Activated CD4-positive, CD25-positive, alpha-beta regulatory T cell treated with anti-CD3 and anti-CD28 coated beads, Interleukin-2, amount 50 U/mL, for 24 hours (primary cell): Measurements from ENCODE around the gene MEGF6.

Experiments
- ATAC-seq, 2 donors: fragments of 150-1000 bp; cut with Tn5 transposase; one replicate each; pipeline ENCODE4 v1.10.0; 2021; ENCODE audit warnings: mild to moderate bottlenecking in 1 of 2, moderate library complexity in 1 of 2

Gene MEGF6

DNA sequence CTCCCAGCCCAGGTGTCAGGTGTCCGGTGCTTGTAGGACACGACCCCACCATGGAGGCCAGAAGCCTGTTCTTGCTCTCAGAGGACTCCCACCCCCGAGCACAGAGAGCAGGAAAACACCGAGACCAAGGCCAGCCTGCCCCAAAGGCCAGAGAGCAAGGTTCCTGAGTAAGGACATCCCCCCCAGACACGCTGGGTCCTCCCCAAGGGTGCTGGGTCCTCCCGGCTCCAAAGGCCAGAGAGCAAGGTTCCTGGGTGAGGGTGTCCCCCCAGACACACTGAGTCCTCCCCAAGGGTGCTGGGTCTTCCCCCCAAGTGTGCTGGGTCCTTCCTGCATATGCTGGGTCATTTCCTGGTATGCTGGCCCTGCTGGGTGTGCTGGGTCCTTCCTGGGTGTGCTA, 40.0 kb downstream of the MEGF6 start:
- ATAC-seq = no peak

DNA sequence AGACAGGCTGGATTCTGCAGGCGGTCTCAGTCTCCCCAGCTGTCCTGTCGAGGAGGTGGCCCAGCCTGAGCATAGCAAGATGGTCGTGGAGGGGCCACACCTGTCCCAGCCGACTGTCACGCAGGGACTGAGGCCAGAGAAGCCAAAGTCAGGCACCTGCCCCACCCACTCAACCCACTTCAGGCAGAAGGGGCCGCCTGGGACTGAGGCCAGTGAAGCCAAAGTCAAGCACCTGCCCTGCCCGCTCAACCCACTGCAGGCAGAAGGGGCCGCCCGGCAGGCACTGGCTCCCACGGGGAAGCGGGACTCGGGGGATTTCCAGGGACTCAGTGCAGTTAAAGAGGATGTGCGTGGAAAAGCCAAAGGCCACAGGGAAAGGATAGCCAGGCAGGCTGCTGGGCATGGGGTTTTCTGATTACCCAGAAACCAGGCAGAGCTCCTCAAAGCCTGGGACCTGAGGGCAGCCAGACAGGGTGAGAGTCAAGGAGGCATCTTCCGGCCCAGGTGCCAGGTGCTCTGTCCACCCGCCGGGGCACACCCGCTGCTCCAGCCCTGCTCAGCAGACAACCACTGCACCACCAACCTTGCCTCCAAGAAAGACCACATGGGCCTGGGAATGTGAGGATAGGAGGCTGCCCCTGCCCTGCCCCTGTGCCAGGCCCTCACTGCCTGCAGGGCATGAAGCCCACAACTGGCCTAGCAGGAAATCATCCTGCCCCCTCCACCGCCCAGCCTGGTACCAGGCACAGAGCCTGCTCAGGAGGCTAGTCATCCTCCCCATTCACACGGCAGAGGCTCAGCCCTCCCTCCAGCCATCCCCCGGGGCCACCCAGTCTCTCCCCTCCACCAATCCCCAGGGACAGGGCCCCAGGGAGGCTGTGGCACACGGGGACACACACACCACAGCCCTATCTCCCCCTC, 41.0 kb downstream of the MEGF6 start:
- ATAC-seq = no peak

DNA sequence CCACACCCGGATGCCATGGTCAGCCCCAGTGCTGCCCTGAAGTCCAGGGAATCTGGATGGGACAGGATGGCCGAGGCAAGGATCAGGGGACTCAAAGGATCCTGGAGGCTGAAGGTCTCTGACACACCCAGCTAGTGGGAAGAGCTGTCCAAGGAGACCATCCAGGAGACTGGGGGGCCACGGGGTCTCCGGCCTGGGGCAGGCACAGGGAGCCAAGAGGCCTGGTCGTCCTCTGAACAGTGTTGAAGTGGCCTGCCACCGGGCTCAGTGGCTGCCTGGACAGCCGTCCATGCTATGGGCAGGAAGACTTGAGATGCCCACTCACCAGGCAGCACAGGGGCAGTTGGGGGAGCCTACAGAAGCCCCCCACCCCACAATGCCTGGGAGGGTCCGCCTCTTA, 41.9 kb downstream of the MEGF6 start:
- ATAC-seq = no peak

DNA sequence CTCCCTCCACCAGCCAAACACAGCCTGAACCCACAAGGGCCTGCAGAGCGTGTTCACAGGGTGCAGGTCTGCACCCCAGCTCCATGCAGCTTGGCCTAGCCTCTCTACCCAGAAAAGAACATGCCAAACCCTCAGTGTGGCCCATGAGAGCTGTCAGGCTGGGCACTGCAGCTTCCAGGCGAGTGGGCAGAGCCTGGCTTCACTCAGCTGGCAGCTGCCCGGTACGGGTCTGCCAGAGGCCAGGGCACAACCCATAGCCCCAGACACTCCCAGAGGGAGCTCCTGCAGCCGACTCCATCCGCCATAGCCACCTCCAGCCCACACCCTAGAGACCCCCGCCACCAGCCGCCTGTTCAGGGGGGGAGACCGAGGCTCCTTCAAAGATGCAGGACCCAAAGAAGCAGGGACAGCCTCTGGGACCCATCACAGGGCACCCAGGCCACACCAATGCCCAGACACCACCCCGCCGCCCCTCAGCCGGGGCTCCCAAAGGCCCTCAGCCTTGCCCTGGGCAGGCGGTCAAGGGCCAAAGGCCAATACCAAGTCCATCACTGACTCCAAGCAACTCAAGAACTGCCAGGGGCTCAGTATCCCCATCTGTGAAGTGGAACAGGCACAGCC, 42.4 kb downstream of the MEGF6 start:
- ATAC-seq = no peak

DNA sequence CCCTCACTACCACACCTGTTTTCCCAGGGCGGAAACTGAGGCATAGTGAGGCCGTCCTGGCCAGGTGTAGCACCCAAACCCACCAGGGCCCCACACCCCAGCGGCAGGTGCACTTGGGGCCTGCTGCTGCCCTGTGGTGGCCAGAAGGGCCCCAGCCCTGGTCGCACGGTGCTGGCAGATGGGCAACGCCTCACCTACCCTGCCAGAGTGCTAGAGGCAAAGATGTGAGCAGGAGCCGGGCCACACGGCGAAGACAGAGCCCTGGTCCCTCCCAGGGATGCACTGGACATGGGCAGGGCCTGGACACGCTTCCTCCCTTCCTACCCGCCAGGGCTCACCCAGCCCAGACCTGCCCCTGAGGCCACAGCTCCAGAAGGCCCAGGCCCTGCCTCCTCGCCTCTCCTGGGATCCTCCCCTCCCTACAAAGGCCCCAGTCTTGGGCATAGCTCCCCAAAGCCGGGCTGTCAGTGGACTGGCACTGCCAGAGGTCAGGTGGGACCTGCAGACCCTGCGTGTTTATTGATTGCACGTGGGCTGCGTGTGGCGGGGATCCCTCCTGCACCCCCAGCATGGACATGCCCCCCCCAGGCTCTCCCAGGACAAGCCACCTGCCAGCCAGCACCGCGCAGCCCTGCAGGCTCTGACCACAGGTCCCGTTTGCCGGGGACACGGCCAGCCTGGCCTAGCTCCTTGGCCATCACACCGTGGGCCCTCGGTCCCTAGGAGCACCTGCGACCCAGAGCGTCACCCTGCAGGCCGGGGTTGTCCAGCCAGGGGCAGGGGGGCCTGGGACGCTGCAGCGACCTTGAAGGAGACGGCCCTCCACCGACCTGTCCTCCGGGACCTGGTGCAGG, 44.1 kb downstream of the MEGF6 start:
- ATAC-seq = no peak

DNA sequence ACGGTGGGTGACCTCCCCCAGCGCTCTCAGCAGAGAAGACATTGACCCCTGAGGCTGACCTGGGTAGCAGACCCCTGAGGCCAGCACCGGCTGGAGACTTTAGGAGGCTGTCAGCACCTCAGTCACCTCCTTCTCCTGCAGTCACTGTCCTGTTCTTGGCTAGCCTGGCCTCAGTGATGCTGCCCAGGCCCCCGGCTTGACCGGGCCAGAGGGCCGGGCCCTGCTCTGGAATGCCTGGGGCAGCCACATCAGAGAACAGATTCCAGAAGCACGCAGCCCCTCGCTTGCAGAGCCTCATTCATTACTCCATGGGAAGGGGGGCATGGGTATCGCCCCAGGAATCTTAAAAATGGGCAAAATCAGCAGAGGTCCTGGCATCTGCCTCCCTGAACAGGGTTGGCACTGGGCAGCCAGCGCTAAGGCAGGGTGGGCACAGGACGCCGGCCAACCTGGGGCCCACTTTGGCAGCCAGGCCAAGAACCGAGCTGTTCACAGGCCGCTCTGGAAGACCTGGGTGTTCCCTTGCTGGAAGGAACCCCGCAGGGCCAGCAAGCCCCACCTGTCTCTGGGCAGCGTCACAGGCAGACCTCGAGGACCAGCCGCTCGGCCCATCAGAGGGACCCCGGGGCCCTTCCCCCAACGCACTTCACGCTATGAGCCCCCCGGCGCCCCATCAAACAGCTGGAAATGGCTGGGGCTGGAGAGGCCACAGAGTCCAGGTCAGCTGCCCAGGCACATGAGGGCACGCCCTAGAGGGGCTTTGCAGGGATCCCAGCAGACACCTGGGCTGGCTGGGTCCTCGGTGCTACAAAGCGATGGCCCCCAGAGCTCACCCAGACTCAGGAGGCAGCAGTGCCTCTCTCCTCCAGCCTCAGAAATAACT, 45.1 kb downstream of the MEGF6 start:
- no peak for ATAC-seq

DNA sequence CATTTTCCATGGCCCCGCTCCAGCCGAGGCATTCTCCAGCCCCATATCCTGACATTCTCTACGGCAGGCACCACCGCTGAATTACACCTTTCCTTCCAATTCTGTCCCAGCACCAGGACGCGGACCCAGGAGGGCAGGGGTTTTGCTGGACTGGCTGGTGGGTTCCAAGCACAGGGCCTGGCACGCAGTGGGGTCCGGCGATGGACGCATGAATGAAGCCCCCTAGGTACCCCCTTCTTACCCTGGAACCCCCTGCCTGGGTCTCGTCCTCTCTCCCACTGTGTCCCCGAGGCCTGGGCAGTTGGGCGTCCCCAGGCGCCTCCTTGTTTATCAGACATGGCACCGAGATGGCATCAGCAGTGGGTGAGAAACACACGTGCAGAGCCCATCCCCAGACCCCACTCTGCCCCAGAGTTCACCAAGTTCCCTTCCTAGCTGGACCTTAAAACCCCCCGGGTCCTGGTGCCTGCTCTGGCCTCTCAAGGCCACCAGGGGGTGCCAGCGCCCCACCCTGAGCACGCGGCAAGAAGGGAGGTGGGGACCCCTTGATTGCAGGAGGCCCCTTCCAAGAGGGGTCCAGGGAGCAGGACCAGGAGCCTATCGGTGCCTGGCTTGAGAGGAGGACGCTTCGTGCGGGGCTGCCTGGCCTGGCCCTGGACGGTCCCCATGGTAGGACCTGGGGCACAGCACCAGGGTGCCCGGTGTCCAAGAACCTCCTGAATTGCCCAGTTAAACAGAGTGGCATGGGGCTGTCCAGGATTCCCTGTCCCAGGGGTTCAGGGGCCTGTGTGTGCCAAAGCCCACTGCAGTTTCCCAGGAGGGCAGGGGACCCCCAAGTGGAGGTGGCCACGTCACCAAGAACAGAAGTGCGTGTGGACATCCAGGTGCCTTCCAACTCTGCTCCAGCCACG, 46.1 kb downstream of the MEGF6 start:
- ATAC-seq = peak in 1 of 2 donors; percentile 12

DNA sequence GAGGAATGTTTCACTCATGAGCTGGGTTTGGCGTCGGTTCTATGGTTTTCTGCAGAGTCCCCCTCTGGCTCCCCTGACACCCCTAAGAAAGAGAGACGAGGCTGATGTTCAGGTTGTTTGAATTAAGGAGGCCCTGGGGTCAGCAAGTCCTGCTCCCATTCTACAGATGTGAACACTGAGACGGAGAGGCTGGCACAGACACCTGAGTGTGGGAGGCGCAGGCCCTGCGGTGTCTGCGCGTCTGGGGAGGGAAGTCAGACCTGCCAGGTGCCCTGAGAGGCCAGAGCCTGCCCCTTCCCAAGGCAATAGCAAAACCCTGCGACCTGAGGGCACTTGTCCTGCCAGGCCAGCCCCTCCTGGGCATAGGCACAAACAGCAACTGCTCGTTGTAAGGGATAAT, 47.7 kb downstream of the MEGF6 start:
- ATAC-seq = no peak

DNA sequence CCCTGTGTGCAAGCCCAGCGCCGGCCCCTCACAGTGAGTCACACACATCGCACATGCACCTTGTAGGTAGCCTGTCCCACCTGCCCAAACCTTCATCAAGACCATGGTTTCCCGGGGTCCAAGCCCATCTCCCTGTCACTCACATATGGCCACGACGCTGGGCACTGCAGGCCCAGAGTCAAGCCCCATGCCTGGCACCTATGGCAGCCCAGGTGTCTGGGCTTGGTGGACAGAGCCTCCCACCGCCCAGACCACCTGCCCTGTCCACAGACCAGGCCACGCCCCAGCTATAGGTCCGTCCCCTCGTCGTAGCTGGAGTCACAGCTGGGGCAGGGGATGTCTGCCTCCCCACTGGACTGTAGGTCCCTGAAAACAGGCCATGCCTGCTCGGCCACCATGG, 48.2 kb downstream of the MEGF6 start:
- no peak for ATAC-seq

DNA sequence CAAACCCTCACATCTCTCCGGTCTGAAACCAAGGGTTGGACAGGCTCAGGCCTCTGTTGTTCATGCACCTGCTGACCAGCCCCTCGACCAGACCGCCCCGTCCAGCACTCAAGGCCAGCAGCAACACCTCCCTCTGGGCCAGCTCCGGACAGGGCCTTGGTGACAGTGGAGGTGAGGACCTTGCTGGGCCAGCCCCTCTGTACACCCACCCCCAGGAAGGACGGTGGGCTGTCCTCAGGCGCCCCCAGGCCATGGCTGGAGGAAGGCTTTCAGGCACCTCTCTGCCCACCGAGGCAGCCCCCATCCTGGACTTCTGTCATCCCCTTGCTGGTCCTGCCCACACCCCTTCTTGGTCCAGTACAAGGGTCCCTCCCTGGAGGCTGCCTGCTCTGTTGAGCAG, 48.6 kb downstream of the MEGF6 start:
- no peak for ATAC-seq

DNA sequence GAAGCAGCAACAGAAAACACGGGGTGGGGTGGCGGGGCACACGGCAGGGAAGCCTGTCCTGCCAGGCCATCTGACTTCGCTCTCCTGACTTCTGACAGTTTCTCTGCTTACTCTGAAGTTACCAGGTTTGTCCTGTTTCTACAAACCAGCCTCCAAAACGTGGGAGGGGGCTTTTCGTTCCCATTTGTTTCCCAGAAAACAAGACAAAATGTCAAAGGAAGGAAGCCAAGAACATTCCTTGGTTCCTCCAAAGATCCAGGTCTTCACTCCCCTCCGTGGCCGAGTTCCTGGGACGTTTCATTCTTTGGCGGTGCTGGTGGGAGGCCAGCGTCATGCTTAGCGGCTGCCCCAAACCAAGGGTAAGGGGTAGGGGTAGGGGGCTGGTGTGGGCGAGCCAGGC, 49.6 kb downstream of the MEGF6 start:
- ATAC-seq = no peak

DNA sequence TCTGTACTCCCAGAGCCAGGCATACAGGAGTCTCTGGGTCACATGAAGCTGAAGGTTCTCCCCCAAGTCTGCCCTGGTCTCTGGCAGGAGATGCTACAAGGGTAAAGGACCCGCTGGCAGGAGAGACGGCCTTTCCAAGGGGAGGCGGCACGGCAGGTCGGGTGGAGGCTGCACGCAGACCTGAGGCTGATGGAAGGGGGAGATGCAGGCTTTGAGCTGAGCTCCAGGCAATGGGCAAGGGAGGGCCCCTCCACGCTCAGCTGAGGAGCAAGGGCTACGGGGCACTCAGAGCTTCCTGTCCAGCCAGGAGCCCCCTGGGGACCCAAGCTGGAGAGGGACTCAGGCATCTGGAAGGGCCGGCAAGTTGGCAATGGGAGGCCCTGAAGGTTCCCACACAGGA, 50.3 kb downstream of the MEGF6 start:
- no peak for ATAC-seq

DNA sequence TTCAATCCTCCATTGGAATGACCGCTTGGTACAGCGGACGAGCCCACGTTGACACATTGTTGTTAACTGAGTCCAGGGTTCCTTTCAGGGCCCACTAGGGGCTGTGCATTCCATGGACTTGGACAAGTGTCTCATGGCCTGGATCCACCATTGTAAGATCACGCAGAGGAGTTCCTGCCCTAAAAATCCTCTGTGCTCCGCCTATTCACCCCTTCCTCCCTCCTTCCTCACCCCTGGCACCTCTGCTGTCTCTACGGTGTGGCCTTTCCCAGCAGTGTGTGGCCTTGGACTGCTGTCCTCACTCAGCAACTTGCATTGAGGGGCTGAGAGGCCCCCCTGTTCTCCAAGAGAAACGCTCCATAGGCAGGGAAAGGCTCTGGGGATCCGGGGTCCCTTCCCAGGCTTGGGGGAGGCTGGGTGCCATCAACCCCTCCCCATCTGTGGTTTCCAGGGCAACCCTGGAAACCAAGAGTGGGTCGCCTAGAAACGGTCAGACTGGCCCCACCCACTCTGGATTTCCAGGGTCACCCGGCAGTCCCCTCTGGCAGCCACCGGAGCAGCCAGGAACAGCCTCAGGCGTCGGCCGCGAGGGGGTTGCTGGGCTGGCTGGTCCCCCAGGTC, 50.9 kb downstream of the MEGF6 start:
- ATAC-seq = no peak

DNA sequence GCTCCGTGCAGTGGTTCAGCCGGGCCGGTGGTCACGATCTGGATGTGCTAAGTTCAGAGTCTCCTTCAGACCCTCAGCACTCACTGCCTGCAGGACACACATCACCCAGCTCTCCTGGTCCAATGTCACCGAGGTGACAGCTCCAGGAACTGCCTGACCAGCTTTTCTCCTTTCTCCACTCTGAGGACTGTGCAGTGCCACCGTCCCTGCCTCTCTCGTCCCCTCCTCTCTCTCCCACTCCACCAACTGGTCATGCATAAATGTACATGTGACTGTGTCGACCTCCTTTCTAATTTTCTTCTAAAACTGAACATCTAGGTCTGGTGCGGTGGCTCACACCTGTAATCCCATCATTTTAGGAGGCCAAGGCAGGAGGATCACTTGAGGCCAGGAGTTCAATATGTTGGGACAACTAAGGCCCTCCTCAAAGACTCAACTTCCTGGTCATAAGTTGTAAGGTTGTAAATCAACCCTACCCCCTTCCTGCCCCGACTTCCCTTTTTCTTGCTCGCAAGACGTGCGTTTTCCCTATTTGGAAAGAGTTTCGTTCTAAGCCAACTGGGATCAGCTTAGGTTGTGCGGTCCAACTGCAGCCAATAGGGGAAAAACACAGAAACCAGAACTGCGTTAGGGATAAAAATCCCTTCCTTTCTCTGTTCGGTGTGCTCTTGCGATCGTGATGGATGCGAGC, 53.1 kb downstream of the MEGF6 start:
- no peak for ATAC-seq

DNA sequence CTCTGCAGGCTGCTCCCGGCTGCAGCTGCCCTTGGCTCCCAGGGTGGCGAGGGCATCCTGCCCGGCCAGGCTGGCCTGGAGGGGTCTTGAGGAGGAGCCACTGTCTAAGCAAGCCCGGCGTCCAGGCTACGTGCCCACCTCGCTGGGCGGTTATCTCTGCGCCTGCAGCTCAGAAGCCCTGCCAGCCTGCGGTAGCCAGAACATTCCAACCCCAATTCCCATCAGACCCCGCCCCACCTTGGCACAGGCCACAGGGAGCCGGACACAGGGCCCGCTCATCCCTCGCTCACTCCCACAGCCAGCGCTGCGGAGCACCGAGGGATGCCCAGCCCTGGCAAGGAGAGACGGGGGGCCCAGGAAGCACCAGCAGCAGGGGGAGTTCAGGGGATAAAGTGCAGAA, 53.9 kb downstream of the MEGF6 start:
- ATAC-seq = no peak

DNA sequence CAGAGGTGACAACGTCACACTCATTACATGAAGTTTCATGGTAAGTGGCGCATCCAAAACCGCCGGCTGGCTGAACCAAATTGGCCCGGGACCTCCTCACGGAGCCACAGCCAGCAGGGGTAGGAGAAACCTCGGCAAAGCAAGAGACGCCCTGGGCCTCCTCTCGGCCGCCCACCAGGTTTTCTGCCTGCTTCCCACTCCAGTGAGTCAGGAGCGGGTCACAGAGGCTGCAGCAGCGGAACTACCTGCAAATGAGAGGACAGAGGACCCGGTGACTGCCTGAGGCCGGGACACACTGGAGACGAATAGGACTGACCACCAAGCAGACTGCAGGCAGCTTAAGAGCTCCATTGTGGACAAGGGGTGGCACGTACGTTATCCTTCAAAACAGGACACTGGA, 55.0 kb downstream of the MEGF6 start:
- no peak for ATAC-seq

DNA sequence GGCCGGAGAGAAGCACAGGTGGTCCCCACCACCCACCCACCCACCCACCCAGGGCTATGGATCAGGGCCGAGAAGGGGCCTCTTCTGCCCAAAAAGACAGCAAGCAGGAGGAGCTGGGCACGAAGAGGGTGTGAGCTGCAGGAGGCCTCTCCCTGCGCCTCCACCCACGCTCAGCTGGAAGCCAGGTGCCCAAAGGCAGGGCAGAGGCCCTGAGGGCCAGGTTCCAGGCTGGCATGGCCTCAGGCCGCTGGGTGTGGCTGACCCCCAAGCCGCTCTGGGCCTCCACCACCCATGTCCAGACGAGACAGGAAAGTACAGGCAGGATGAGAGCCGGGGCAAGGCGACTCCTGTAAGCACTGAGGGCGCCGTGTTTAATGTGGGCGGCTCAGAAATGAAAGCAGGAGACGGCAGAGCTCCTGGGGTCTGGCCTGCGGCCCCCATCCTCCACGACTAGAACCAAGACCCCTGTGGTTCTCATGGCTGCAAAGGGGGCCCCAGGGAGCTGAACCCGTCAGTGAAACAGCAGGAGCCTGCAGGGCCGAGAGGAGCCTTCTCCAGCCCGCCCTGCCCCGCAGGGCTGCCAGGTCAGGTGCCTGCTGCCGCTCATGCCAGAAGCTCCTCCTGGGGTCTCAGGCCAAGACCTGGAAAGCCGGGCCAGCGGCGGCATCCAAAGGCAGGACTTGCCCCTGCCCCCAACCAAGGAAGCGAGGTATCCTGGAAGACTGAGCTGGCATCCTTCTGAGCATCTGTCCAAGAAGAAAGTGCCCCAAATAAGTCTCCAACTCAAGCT, 56.0 kb downstream of the MEGF6 start:
- ATAC-seq = no peak

DNA sequence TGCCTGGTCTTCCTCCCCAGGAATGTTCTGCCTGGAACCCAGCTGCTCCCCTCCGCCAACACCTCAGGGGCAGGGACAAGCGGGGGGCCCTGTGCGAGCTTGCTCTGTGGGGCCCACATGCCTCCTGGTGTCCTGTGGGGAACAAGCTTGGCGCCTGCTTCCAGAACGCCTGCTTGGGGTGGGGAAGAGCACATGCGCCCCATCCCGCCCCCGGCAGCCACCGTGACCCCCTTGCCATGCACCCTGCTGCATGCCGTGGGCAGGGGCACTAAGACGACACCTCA, 57.4 kb downstream of the MEGF6 start:
- ATAC-seq = no peak

DNA sequence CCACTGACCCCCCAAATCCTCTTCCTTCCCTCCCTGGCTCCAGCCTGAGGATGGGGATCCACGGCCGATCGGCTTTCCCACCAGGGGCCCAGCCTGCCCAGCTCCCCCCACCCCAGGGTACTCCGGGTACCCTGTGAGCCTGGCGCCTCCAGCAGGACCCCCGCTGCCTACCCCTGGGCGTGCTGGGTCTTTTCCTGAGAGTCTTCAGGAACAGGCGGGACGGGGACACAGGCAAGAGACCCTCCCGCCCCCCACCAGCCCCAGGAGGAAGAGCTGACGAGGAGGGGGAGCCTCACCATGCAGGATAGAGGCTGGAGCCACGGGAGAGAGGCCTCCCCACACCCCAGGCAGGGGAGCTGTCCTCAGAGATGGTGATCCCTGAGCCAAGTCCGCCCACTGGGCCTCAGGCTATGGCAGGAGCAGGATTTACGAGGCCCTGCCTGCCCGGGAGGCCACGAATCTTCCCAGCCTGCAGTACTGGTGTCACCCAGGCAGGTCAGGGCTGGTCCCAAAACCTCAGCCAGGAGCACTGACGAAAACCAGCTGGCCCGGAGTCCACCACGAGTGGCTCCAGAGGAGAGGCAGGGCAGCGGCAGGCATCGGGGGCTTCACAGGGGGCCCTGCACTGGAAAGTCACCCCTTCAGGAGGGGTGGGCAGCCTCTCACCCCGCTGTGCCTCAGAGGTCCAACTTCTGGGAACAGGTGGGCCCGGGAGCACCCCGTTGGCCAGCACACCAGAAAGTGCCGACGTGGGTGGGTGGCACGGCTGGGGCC, 58.0 kb downstream of the MEGF6 start:
- ATAC-seq = no peak
